Epithelial cell of esophagus (primary cell): ENCODE data around the gene CFAP20DC.
"Not testable (repeated sequence)": the region's sequence is repeated elsewhere in the genome, so short reads cannot be mapped to it uniquely, and the experiment has no call there.

Experiments used
- DNase-seq: peaks from one replicate; pipeline ENCODE4 v3.0.0; 2010; ENCODE audit warnings: low read depth
- H3K4me3 ChIP-seq: 2 replicates; pipeline ENCODE4 v1.5.1; 2011; ENCODE audit warnings: mild to moderate bottlenecking, low read length, control low read depth
- CTCF ChIP-seq: IDR thresholded peaks from 2 replicates; pipeline ENCODE4 v1.5.1; 2011; ENCODE audit warnings: low read depth, mild to moderate bottlenecking, low read length, control low read depth, inconsistent platforms; ENCODE audit not compliant: insufficient read depth; ENCODE audit errors: missing control alignments

The CFAP20DC gene

GRCh38 chr3:58824777-58825176 lies 225.0 kb downstream of the CFAP20DC start:
- H3K4me3 ChIP-seq: no peak overlapping the region
- TF ChIP-seq CTCF: no peak
- DNase-seq: no peak

GRCh38 chr3:58824285-58824684 lies 225.5 kb downstream of the CFAP20DC start:
- H3K4me3 ChIP-seq: no peak overlapping the region
- DNase-seq: peak; percentile 77
- TF ChIP-seq CTCF: peak; percentile 83

GRCh38 chr3:58806551-58807244 lies 243.1 kb downstream of the CFAP20DC start:
- DNase-seq: not testable (repeated sequence)

GRCh38 chr3:58804914-58805313 lies 244.9 kb downstream of the CFAP20DC start:
- no peak for TF ChIP-seq CTCF
- DNase-seq: no peak
- no peak overlapping the region for H3K4me3 ChIP-seq

More at GRCh38 chr3:58806551-58807244, 243.1 kb downstream of the CFAP20DC start:
- H3K4me3 ChIP-seq: not testable (repeated sequence)

GRCh38 chr3:58801541-58801940 lies 248.3 kb downstream of the CFAP20DC start:
- DNase-seq: no peak
- no peak for TF ChIP-seq CTCF
- no peak overlapping the region for H3K4me3 ChIP-seq

GRCh38 chr3:58800940-58801339 lies 248.9 kb downstream of the CFAP20DC start:
- H3K4me3 ChIP-seq: no peak overlapping the region
- no peak for TF ChIP-seq CTCF
- no peak for DNase-seq

- no peak overlapping the region for H3K4me3 ChIP-seq
- TF ChIP-seq CTCF: no peak
- no peak for DNase-seq
These were observed 249.8 kb downstream of the CFAP20DC start for GRCh38 chr3:58800032-58800431.
